ENCODE measurements around the gene TMEM131. TPM values are rescaled to one million over a fixed set of nuclear protein-coding genes. Genes with fewer than 3 reads are reported as not detected.

TMEM131 gene
- total RNA-seq, 4 donors from 2014 or later: 10.3 to 39.2 (median 20.0) TPM

GRCh38 chr2:97742381-97742847 lies 253.3 kb downstream of the TMEM131 start:
- ATAC-seq: no peak

DNA sequence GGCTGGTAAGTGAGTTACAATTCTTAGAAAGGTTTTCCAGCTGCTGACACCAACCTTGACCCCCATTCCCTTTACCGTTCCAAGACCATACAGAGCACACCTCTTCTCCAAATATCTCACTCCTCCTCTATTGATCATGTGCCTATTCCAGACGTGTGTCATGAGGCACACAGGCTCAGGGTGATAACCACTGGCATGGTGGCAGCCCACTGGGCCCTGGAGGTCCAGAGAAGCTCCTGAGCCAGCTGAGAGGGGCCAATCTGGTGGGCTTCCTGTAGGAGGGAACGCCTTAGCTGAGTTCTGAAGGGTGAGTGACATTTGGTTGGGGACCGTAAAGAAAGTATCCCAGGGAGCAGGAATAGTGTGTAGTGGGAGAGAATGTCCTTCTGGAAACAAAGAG lies 254.1 kb downstream of the TMEM131 start:
- peaks cover 0 to 9% of the 10 kb centered on the region in 2 donors for H3K36me3 ChIP-seq
- in situ Hi-C loops (cut with MboI; ENCODE audit: low sequenced_read_pairs in 4 of 4): no loop called here
- no peak for TF ChIP-seq POLR2A (IDR thresholded peaks at IDR 0.05)
- TF ChIP-seq, protein P1, sequence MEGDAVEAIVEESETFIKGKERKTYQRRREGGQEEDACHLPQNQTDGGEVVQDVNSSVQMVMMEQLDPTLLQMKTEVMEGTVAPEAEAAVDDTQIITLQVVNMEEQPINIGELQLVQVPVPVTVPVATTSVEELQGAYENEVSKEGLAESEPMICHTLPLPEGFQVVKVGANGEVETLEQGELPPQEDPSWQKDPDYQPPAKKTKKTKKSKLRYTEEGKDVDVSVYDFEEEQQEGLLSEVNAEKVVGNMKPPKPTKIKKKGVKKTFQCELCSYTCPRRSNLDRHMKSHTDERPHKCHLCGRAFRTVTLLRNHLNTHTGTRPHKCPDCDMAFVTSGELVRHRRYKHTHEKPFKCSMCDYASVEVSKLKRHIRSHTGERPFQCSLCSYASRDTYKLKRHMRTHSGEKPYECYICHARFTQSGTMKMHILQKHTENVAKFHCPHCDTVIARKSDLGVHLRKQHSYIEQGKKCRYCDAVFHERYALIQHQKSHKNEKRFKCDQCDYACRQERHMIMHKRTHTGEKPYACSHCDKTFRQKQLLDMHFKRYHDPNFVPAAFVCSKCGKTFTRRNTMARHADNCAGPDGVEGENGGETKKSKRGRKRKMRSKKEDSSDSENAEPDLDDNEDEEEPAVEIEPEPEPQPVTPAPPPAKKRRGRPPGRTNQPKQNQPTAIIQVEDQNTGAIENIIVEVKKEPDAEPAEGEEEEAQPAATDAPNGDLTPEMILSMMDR (IDR thresholded peaks at IDR 0.05 in 4 of 5, conservative IDR thresholded peaks at IDR 0.05 in 1 of 5): no peak
- H3K27ac ChIP-seq: no peak overlapping the region
- ATAC-seq (no peak), DNase-seq (peak in 1 of 2 donors; percentile 0)
- H3K9me3 ChIP-seq: no peaks in the 10 kb centered on the region
- intact Hi-C loops (cut with DNase I; ENCODE audit: low total_unique reads): no loop called here
- H3K27me3 ChIP-seq: no peaks in the 10 kb centered on the region
- no peaks in the 10 kb centered on the region for H3K4me1 ChIP-seq
- no peak overlapping the region for H3K4me3 ChIP-seq

More at GRCh38 chr2:97742381-97742847, 253.3 kb downstream of the TMEM131 start:
- H3K4me1 ChIP-seq: no peaks in the 10 kb centered on the region
- H3K4me3 ChIP-seq: no peak overlapping the region
- no peak overlapping the region for H3K27ac ChIP-seq
- H3K27me3 ChIP-seq: no peaks in the 10 kb centered on the region
- H3K9me3 ChIP-seq: no peaks in the 10 kb centered on the region
- TF ChIP-seq, protein P1 (IDR thresholded peaks at IDR 0.05 in 4 of 5, conservative IDR thresholded peaks at IDR 0.05 in 1 of 5): no peak
- TF ChIP-seq POLR2A (IDR thresholded peaks at IDR 0.05): no peak
- in situ Hi-C loops (cut with MboI; ENCODE audit: low sequenced_read_pairs in 4 of 4): no loop called here
- peak in 1 of 2 donors; percentile 0 for DNase-seq
- peaks cover 0 to 9% of the 10 kb centered on the region in 2 donors for H3K36me3 ChIP-seq
- intact Hi-C loops (cut with DNase I; ENCODE audit: low total_unique reads): no loop called here

DNA sequence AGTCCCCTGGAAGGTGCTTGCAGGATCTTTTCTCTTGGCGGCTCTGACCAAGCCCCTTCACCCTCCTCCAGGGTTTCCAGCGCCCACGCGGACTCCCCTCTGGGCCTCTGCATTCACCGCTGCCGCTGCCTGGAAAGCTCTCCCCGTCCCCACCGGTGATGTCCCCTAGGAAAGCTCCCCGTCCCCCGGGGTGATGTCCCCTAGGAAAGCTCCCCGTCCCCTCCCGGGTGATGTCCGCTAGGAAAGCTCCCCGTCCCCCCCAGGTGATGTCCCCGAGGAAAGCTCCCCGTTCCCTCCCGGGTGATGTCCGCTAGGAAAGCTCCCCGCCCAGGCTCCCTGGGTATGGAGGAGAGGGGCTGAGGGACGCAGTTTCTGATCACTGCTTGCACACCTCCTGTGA lies 254.5 kb downstream of the TMEM131 start:
- H3K36me3 ChIP-seq: peaks cover 0 to 9% of the 10 kb centered on the region in 2 donors
- TF ChIP-seq POLR2A (IDR thresholded peaks at IDR 0.05): no peak
- ATAC-seq: no peak
- no peak overlapping the region for H3K4me3 ChIP-seq
- in situ Hi-C loops (cut with MboI; ENCODE audit: low sequenced_read_pairs in 4 of 4): no loop called here
- no peaks in the 10 kb centered on the region for H3K27me3 ChIP-seq
- intact Hi-C loops (cut with DNase I; ENCODE audit: low total_unique reads): no loop called here
- no peaks in the 10 kb centered on the region for H3K4me1 ChIP-seq
- DNase-seq: peak in 1 of 2 donors; percentile 0
- H3K9me3 ChIP-seq: no peaks in the 10 kb centered on the region
- H3K27ac ChIP-seq: no peak overlapping the region

GRCh38 chr2:97740590-97741182 lies 255.1 kb downstream of the TMEM131 start:
- peak in 1 of 2 donors; percentile 1 for DNase-seq
- in situ Hi-C loops (cut with MboI; ENCODE audit: low sequenced_read_pairs in 4 of 4): no loop called here

GRCh38 chr2:97739893-97740245 lies 255.9 kb downstream of the TMEM131 start:
- H3K27me3 ChIP-seq: no peaks in the 10 kb centered on the region
- no peaks in the 10 kb centered on the region for H3K9me3 ChIP-seq
- no peak overlapping the region for H3K4me3 ChIP-seq
- DNase-seq: no peak
- ATAC-seq: no peak
- no peak overlapping the region for H3K27ac ChIP-seq
- H3K36me3 ChIP-seq: peaks cover 0 to 9% of the 10 kb centered on the region in 2 donors
- no peaks in the 10 kb centered on the region for H3K4me1 ChIP-seq
- intact Hi-C loops (cut with DNase I; ENCODE audit: low total_unique reads): no loop called here
- TF ChIP-seq, protein P1 (IDR thresholded peaks at IDR 0.05 in 4 of 5, conservative IDR thresholded peaks at IDR 0.05 in 1 of 5): no peak
- TF ChIP-seq POLR2A (IDR thresholded peaks at IDR 0.05): no peak
- in situ Hi-C loops (cut with MboI; ENCODE audit: low sequenced_read_pairs in 4 of 4): no loop called here

More at GRCh38 chr2:97740590-97741182, 255.1 kb downstream of the TMEM131 start:
- Histone ChIP-seq H3K36me3 (peaks cover 0 to 9% of the 10 kb centered on the region in 2 donors), H3K4me3 (no peak overlapping the region), H3K27me3 (no peaks in the 10 kb centered on the region), H3K4me1 (no peaks in the 10 kb centered on the region), H3K27ac (no peak overlapping the region), H3K9me3 (no peaks in the 10 kb centered on the region)
- ATAC-seq: no peak
- TF ChIP-seq POLR2A (IDR thresholded peaks at IDR 0.05): no peak
- TF ChIP-seq, protein P1 (IDR thresholded peaks at IDR 0.05 in 4 of 5, conservative IDR thresholded peaks at IDR 0.05 in 1 of 5): peak; percentile 35 to 60 (median 51)
- intact Hi-C loops (cut with DNase I; ENCODE audit: low total_unique reads): no loop called here
